K562 (cell line): ENCODE results near the gene ZFP14. TPM values are rescaled to one million over a fixed set of nuclear protein-coding genes. Genes with fewer than 3 reads are reported as not detected.

Source experiments
- ATAC-seq: fragments of 200-7000 bp; cut with Tn5 transposase; 3 replicates; pipeline ENCODE4 v1.9.1; 2020; ENCODE audit warnings: moderate library complexity
- BruUV-seq: library from RNA; stranded (reverse); fragments of 400-500 nt; replicated peaks from 2 replicates; lab custom pipeline; 2021; lab: Mats Ljungman, UMichigan
- CTCF ChIA-PET: fragments of 300-600 bp; formaldehyde crosslinking; extraction: SDS; loops from one replicate; lab custom pipeline; 2021; ENCODE audit warnings: low intra/inter-chr PET ratio; lab: Yijun Ruan, JAX
- POLR2A ChIA-PET: fragments of 300-600, 350-650 bp; sonication (Branson Sonifier 250); formaldehyde crosslinking; extraction: SDS; loops from one replicate; lab custom pipeline; 2021; ENCODE audit warnings: antibody characterized with exemption, inconsistent platforms; lab: Yijun Ruan, JAX
- DNase-seq, 4 experiments: peaks; one replicate each; pipeline versions ENCODE4 v3.0.0 to v3.0.0-alpha.2; 2011 to 2018; ENCODE audit warnings: low spot score in 3 of 4, mixed read lengths in 3 of 4; ENCODE audit errors: extremely low read depth in 1 of 4
- FAIRE-seq: peaks from 2 replicates; lab custom pipeline; 2011; peaks lifted over from hg19 to GRCh38; lab: Jason Lieb, UNC
- H2AFZ ChIP-seq: 2 replicates; pipeline ENCODE4 v1.6.0; 2011; ENCODE audit warnings: low read depth, low read length, control low read depth, inconsistent platforms
- H3K27ac ChIP-seq: fragments of 200-600 bp; 3 replicates; pipeline ENCODE4 v1.8.0; 2011; ENCODE audit warnings: low read depth, mild to moderate bottlenecking, control low read depth, inconsistent platforms, low read length, moderate library complexity, mixed read lengths; ENCODE audit errors: extremely low read depth
- H3K27me3 ChIP-seq, 2 experiments: fragments of 300-600 bp in 1 of 2; 2 replicates in 1 of 2; 3 replicates in 1 of 2; pipeline versions ENCODE4 v1.6.0 to v1.8.0; 2011; ENCODE audit warnings: inconsistent platforms in 2 of 2, low read length in 2 of 2, mild to moderate bottlenecking in 1 of 2, mixed read lengths in 1 of 2, moderate library complexity in 1 of 2; ENCODE audit not compliant: control insufficient read depth in 2 of 2, insufficient read depth in 2 of 2
- H3K36me3 ChIP-seq: fragments of 300-600 bp; 3 replicates; pipeline ENCODE4 v1.8.0; 2011; ENCODE audit warnings: mild to moderate bottlenecking, low read length, inconsistent platforms; ENCODE audit not compliant: control insufficient read depth, insufficient read depth
- H3K4me1 ChIP-seq, 2 experiments: fragments of 200-600 bp in 1 of 2; replicated peaks in 1 of 2; 2 replicates in 1 of 2; 3 replicates in 1 of 2; pipeline versions ENCODE4 v1.5.1 to v1.8.0; 2011; ENCODE audit warnings: inconsistent platforms in 2 of 2, low read length in 2 of 2, mild to moderate bottlenecking in 1 of 2, mixed read lengths in 1 of 2, moderate library complexity in 1 of 2; ENCODE audit not compliant: control insufficient read depth in 2 of 2, insufficient read depth in 2 of 2
- H3K4me2 ChIP-seq: 2 replicates; pipeline ENCODE4 v1.6.1; 2011; ENCODE audit warnings: low read length, control low read depth, inconsistent platforms, mixed read lengths; ENCODE audit not compliant: insufficient read depth
- H3K4me3 ChIP-seq: fragments of 200-600 bp; sonication (generic), shearing (Covaris generic); 2 replicates; pipeline ENCODE4 v1.5.1; 2016; ENCODE audit warnings: control low read depth, inconsistent platforms
- H3K79me2 ChIP-seq: fragments of 200-600 bp; 3 replicates; pipeline ENCODE4 v1.8.0; 2011; ENCODE audit warnings: low read length, inconsistent platforms; ENCODE audit not compliant: control insufficient read depth, insufficient read depth
- H3K9ac ChIP-seq, 2 experiments: 2 replicates each; pipeline versions ENCODE4 v1.6.0 to v1.6.1; 2011; ENCODE audit warnings: low read depth in 2 of 2, low read length in 2 of 2, control low read depth in 1 of 2, inconsistent platforms in 1 of 2, mild to moderate bottlenecking in 1 of 2, mixed read lengths in 1 of 2; ENCODE audit not compliant: insufficient read depth in 1 of 2
- H3K9me1 ChIP-seq: one replicate; pipeline ENCODE4 v1.6.0; 2011; ENCODE audit warnings: inconsistent platforms, mild to moderate bottlenecking, low read length, moderate library complexity; ENCODE audit not compliant: control insufficient read depth, insufficient read depth
- H3K9me3 ChIP-seq: replicated peaks from 2 replicates; pipeline ENCODE4 v1.5.1; 2011; ENCODE audit warnings: low read depth, low read length, inconsistent platforms; ENCODE audit not compliant: control insufficient read depth, insufficient read depth
- H4K20me1 ChIP-seq: replicated peaks from 2 replicates; pipeline ENCODE4 v1.6.1; 2011; ENCODE audit warnings: low read length, inconsistent platforms, mixed read lengths; ENCODE audit not compliant: control insufficient read depth, insufficient read depth
- MBD2 ChIP-seq: sonication (generic); IDR thresholded peaks from 2 replicates; pipeline ENCODE4 v1.6.1; 2016; ENCODE audit warnings: low read depth, borderline replicate concordance
- MXI1 ChIP-seq: IDR thresholded peaks from 2 replicates; pipeline ENCODE4 v1.6.1; 2011; ENCODE audit warnings: low read depth, mild to moderate bottlenecking, improper control_type of control experiment, low read length
- ZNF512 ChIP-seq: IDR thresholded peaks from 2 replicates; pipeline ENCODE4 v1.6.1; 2016; ENCODE audit warnings: missing genetic modification characterization, missing compliant biosample characterization
- WGBS: fragments of 100-300 bp; shearing (Covaris generic); methylation state at CpG from one replicate; pipeline ENCODE4 v1.1.6; 2016; ENCODE audit warnings: low coverage, mixed read lengths; ENCODE audit not compliant: insufficient coverage; ENCODE audit errors: missing lambda C conversion rate; 5-methylcytosine and 5-hydroxymethylcytosine counted together
- in situ Hi-C: fragments of 300-500 bp; cut with MboI; formaldehyde crosslinking; loops from 4 replicates; pipeline ENCODE4 v1.15.0; 2018; ENCODE audit warnings: inconsistent platforms, mixed read lengths
- intact Hi-C: fragments of 100-400 bp; cut with micrococcal nuclease; formaldehyde crosslinking; loops from 2 replicates; pipeline ENCODE4 v1.14.2; 2022
- polyA plus RNA-seq, 8 experiments: library from polyadenylated mRNA; depleted of rRNA in 4 of 8; stranded (reverse) in 5 of 8; unstranded in 3 of 8; fragments of >200 nt; fragmentation: Nextera tagmentation in 2 of 8; fragmentation: Illumina TruSeq in 1 of 8; extraction: Ambion mirVana in 2 of 8; extraction: Trizol in 1 of 8; gene quantifications; 2 replicates each; pipeline versions ENCODE4 v1.2.1 to v1.2.3, GENCODE V29; 2011 to 2014; ENCODE audit warnings: inconsistent platforms in 1 of 8, missing spikeins in 1 of 8
- total RNA-seq, 7 experiments: library from RNA; depleted of rRNA in 6 of 7; stranded (reverse); fragments of >200 nt in 6 of 7; fragmentation: Illumina TruSeq in 2 of 7; extraction: Trizol in 2 of 7; gene quantifications; 2 replicates each; pipeline versions ENCODE4 v1.2.1 to v1.2.3, GENCODE V29; 2011 to 2021; ENCODE audit warnings: low replicate concordance in 1 of 7

The ZFP14 gene
- total and polyA plus RNA-seq, 9 of the 15 experiments (the other 6 are each of a cell fraction or from before 2014, with no cell fraction given): 0.80 to 1.9 (median 1.4) TPM

- Histone ChIP-seq H3K27me3 (no peaks in the 10 kb centered on the region), H3K4me3 (no peak overlapping the region), H3K9me1 (no peaks in the 10 kb centered on the region), H3K27ac (no peak overlapping the region), H3K9ac (no peak overlapping the region), H3K36me3 (no peaks in the 10 kb centered on the region), H2AFZ (no peak overlapping the region), H3K4me2 (no peak overlapping the region)
- DNase-seq: no peak
- no TSS peak for BruUV-seq
- intact Hi-C loops: no loop called here
- in situ Hi-C loops: no loop called here
- ATAC-seq: no peak
- TF ChIP-seq ZNF512 (tag) (0 out of 2 replicates have a peak, but pooled peaks have one; percentile 12), MBD2 (no peak)
- TF ChIP-seq, all 486 proteins: peak for 1
- no peaks in the 10 kb centered on the region for H3K4me1 ChIP-seq
- POLR2A ChIA-PET: no interaction called here
- no peak for FAIRE-seq
- CTCF ChIA-PET: no interaction called here
- no peaks in the 10 kb centered on the region for H3K9me3 ChIP-seq
- H4K20me1 ChIP-seq: no peaks in the 10 kb centered on the region
- no peaks in the 10 kb centered on the region for H3K79me2 ChIP-seq
Observed at GRCh38 chr19:36371886-36372285, 7.1 kb downstream of the ZFP14 start.

GRCh38 chr19:36363845-36364244 is 15.2 kb downstream of the ZFP14 start:
- 3% methylated on average over 6 of the region's 6 CpGs for WGBS
- no TSS peak for BruUV-seq
- H2AFZ ChIP-seq: no peak overlapping the region
- TF ChIP-seq MXI1: no peak
- no peak overlapping the region for H3K4me3 ChIP-seq
- no peaks in the 10 kb centered on the region for H3K4me1 ChIP-seq
- H4K20me1 ChIP-seq: no peaks in the 10 kb centered on the region
- in situ Hi-C loops (no loop called here), intact Hi-C loops (no loop called here)
- CTCF ChIA-PET: no interaction called here
- no peaks in the 10 kb centered on the region for H3K9me3 ChIP-seq
- DNase-seq (no peak), FAIRE-seq (no peak), ATAC-seq (no peak)
- no peaks in the 10 kb centered on the region for H3K9me1 ChIP-seq
- H3K27ac ChIP-seq: no peak overlapping the region
- no peaks in the 10 kb centered on the region for H3K36me3 ChIP-seq
- no peak overlapping the region for H3K9ac ChIP-seq
- POLR2A ChIA-PET: no interaction called here
- no peaks in the 10 kb centered on the region for H3K79me2 ChIP-seq
- H3K4me2 ChIP-seq: no peak overlapping the region
- H3K27me3 ChIP-seq: no peaks in the 10 kb centered on the region
